Effector CD4-positive, alpha-beta T cell (primary cell): ENCODE results near the gene KRT74.
A peak's percentile ranks its signal among the peaks of the same experiment; 100 is the strongest.
"Not testable (repeated sequence)": the region's sequence is repeated elsewhere in the genome, so short reads cannot be mapped to it uniquely, and the experiment has no call there.

Source experiments
- DNase-seq: peaks from one replicate; pipeline ENCODE4 v3.0.0-alpha.2; 2020

The KRT74 gene

GRCh38 chr12:52601671-52602070 lies 28.0 kb upstream of the KRT74 start:
- no peak for DNase-seq

DNA sequence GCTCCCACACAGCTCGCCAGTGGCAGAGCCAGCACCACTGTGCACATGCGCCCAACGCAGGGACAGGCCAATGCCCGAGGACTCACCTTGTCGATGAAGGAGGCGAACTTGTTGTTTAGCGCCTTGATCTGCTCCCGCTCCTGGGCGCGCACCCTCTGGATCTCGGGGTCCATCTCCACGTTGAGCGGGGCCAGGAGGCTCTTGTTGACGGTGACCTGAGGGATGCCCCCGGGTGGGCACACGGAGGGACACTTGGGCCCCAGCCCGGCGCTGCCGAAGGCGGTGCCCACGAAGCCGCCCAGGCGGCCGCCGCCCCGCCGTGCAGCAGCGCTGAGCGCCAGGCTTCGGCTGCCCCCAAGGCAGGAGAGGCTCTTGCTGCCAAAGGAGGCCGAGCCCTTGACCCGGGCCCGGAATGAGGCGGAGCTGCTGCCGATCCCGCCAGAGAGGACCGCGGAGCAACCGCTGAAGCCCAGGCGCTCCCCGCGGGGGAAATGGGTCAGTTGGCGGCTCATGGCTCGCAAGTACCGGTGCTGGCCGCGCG lies 27.4 kb upstream of the KRT74 start, which contains the start of gene KRT72:
KRT72 (minus strand) TSS at position 523 of the 541 bp plus-strand sequence; CDS start at position 512, 11 bp downstream.
- no peak for DNase-seq

GRCh38 chr12:52600475-52600874 lies 26.8 kb upstream of the KRT74 start:
- DNase-seq, result no peak

DNA sequence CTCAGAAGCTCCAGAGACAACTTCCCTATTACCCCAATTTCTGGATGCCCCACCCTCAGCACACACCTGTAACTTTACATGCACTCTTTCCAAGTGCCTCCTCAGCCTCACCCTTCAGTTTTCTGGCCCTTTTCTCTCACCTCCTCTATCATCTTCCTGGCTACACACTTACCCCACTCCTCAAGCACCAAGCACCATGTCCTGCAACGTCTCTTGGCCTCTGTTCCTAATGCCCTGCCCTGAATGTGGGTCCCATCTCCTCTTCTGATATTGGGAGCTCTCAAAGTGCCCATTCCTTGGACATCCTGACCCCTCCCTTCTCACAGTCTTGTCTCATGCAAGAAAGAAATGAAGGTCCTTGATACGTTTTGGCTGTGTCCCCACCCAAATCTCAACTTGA lies 26.4 kb upstream of the KRT74 start:
- DNase-seq, result no peak

DNA sequence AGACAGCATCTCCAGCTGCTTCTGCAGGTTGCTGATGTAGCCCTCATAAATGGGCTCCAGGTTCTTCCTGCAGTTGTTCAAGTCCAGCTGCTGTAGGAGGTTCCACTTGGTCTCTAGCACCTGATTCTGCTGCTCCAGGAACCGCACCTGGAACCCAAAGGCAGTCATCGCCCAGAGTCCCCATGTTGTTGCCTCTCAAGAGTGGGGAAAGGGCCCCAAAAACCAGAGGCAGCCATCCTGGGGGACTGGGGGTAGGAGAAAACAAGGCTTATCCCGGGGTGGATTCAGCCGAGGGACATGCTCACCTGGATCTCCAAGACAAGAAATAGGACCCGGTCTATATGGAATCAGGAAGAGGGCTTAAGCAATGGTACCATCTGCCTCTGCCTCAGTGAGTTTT lies 25.3 kb upstream of the KRT74 start:
- no peak for DNase-seq

GRCh38 chr12:52594237-52594636 lies 20.6 kb upstream of the KRT74 start:
- not testable (repeated sequence) for DNase-seq

GRCh38 chr12:52591521-52591920 lies 17.9 kb upstream of the KRT74 start:
- no peak for DNase-seq

DNA sequence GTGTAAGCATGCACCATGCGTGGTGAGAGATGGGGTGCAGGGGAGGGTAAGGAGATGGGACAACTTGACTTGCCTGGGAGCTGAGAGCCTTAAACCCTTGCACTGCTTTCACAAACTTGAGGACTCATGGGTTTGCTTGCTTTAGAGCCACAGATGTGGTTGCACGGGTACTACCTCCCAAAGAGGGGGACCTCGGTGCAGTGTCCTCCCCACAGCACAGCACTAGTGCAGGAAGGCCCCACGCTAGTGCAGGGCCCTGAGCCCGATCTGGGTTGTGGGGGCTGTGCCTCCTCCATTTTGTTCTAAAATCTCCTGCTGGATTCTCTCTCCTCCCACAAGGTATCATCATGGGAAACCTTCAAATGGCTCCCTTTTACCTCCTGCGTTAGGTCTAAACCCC lies 16.4 kb upstream of the KRT74 start:
- DNase-seq, result no peak

GRCh38 chr12:52587563-52587962 lies 13.9 kb upstream of the KRT74 start:
- no peak for DNase-seq

DNA sequence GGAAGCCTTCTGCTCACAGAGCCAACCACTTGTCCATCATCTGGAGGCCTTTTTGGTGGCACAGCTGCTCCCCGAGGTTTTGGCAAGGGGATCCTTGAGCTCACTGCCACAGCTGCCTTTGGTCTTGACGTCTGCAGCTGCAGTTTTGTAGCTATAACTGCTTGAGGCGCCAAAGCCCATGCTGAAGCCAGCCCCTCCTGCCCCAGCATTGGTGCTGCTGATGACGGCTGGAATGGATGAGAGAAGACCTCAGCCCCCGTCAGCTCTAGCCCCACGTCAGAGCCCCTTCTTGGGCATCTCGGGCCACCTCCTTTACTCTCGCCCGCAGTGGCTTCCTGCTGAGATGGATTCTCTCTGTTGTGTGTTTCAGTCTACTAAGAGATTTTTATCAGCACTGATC lies 12.3 kb upstream of the KRT74 start:
- DNase-seq, result peak; percentile 45

DNA sequence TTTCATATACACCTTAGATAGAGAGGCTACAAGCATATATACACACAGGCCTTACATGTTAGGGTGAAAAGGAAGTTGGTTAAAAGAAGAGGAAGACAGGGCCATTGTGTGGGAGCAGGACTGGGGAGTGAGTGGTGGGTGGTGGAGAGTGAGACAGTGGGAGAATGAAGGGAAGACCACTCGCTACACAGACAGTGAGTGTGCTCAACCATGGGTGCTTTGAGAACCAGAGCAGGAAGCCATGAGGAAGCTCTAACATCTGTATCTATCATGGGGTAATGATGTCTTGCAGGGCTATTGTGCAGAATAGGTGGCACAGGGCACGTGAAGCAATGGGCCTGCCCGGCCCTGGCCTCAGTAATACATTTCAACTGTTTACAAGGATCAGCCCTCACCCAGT lies 11.4 kb upstream of the KRT74 start:
- DNase-seq, result no peak

DNA sequence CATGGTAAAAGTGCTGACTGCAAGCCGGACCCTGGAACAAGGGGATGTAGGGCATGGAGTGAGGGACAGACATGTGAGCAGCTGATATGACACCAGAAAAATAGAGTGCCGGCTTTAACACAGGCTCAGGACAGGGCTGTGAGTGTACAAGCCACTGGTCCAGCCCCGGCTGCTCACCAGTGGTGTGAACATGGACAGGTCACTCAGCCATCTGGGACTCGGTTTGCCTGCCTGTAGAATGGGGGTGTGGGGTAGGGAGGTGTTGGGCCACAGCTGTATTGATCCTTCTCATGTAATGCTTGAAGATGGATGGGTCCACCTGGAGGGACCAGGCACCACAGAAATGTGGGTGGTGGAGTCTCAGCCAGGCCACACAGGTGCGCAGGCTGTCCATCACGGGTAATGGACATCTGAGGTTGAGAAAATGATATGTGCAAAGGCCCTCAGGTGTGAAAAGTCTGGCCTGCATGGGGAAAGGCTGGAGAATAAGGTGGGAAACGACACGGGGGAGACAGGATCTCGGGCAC lies 10.6 kb upstream of the KRT74 start:
- no peak for DNase-seq

DNA sequence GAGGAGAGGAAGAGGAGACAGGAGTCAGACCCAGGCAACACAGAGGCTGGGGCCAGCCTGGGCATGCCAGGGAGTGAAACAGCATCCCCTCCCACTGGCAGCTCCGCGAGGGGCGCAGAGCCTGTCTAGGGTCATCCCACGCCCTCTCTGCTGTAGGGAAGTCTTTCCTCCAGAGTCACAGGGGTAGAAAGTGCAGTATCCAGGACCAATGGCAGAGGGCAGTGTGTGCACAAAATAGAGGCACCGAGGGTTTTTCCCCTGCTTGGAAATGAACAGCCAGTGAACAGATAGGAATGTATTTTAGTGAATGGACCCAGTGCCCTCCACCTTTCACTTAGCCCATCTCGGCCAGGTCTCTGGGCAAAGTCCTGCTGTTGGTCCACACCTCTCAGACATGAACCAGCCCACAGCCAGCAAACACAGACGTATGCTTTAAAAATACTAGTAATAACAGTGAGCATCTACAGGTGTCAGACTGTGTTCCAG lies 9.4 kb upstream of the KRT74 start:
- peak; percentile 31 for DNase-seq

DNA sequence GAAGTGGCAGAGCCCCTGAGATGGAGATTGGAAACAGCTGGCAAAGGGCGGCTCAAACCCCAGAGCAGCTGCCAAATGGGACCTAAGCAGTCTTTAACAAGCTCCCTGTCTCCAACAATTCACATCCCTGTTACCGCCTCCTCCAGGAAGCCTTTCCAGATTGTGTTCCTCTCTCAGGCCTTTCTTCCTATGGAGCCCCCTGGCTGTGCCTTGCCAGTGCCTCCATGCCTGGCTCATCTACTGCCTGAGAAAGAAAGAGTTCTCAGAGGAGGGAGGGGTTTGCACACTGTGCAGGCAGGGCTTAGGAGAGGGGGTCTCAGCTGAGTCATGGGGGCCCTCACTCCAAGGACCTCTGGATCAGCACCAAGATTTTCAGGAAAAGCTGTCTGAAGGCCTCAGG lies 8.8 kb upstream of the KRT74 start:
- DNase-seq, result no peak

GRCh38 chr12:52581481-52581880 lies 7.8 kb upstream of the KRT74 start:
- DNase-seq, result no peak

DNA sequence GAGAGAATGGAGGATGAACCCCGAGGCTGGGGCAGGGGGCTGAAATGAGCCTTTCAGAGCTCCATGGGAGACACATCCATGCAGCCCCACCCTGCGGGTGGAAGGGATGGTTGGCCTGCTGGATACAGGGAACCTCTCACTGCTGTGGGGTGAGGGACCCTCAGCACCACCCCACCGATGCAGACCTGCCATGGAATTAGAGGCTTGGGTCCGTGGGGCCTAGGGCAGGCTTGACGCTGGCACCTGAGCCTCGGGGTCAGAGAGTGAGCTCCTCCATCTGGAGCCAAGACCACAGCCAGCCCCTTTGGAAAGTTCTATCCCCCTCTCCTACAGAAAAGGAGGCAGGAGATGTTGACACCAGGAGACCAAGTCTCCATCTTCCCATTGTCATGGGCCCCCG lies 7.4 kb upstream of the KRT74 start:
- DNase-seq, result no peak

- no peak for DNase-seq
Observed at GRCh38 chr12:52580496-52580895, 6.9 kb upstream of the KRT74 start.

DNA sequence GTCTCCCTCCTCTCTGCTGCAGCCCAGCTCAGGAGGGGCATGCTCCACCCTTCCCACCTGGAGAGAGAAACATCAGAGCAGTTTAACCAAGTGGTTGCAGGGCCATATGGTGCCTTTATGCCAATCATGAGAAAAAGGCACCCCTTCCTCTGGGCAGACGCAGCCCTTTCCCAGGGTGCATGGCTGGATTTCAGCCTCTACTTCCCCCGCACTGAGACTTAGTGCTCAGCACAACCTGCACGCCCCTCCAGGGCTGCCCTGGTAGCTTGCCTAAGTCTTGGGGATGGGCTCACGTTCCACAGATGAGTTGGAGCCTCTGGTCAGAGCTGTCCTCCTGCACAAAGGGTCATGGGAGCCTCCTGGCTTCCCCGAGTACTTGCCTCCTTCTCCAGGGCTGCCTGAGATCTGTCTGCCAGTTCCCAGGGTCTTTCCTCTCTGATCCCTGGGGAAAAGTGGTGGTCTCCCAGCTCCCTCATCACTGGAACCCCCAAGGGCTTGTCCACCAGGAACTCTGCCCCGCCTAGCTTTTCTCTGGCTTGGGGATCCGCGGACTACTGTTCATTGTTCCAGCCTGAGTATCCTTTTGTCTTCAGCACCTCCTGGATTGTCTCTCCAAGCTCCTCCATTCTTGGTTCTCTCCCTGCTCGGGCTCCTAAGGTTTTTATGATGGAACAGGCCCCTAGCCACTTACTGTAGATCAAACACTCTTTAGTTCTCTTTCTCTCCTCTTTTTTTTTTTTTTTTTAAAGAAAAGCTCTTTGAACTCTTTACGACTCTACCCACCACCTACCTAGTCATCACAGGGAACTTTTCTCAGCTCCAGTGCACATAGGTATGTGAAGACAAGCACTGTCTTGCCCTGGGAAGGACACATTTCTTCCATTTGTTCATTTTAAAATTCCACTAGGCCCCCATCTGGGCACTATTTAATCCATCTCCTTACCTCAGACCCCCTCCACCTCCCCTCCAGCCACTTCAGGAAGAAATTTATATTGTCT lies 6.1 kb upstream of the KRT74 start:
- DNase-seq, result no peak

DNA sequence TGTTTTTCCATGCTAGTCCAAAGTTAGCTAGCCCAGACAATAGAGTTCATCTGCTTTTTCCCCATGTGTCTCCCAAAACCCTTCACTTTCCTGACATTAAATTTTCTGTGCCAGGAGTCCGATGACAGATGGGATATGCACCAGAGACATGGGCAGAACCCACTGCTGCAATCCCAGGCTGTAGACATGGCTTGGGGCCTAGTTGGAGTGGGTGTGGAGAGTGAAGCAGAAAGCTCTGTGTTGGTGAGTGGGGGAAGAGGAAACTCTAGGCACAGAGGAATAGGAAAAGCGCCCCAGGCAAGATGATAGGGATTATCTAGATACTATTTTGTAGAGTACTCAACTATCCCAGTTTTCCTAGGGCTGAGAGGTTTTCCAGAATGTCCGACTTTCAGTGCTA lies 4.8 kb upstream of the KRT74 start:
- DNase-seq, result no peak

- DNase-seq, result no peak
Observed at GRCh38 chr12:52577316-52577715, 3.7 kb upstream of the KRT74 start.

- DNase-seq, result no peak
Observed at GRCh38 chr12:52575948-52576347, 2.3 kb upstream of the KRT74 start.

GRCh38 chr12:52575256-52575655 lies 1.6 kb upstream of the KRT74 start:
- no peak for DNase-seq

DNA sequence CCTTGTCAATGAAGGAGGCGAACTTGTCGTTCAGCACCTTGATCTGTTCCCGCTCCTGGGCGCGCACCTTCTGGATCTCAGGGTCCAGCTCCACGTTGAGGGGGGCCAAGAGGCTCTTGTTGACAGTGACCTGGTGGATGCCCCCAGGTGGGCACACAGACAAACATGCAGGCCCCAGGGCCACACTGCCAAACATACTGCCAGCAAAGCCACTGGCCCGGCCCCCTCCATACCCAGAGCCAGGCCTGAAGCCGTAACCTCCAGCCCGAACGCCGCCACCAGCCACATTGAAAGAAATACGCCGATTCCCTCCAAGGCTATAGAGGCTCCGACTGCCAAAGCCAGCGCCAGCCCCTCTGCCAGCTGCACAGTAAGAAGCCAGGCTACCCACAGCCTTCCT lies 337 bp downstream of the KRT74 start:
- DNase-seq, result no peak

DNA sequence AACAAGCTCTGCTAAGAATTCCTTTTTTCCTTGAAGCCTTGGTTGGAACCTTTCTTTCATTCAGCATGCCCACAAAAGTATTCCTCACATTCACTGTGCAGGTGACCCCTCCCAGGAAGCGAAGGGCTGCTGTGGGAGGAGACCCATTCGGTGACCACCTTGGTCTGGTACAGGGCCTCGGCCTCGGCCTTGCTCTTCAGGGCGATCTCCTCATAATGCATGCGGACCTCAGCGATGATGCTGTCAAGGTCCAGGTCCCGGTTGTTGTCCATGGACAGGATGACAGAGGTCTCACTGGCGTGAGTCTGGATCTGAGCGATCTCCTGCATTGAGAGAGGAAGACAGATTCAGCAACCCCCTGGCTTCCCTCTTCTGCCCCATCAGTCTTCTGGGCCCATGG lies 3.1 kb downstream of the KRT74 start:
- no peak for DNase-seq
